Epithelial cell of esophagus (primary cell): Measurements from ENCODE around the gene FAM171A1.

ENCODE experiments used
- DNase-seq: peaks from one replicate; pipeline ENCODE4 v3.0.0; 2010; ENCODE audit warnings: low read depth
- H3K4me3 ChIP-seq: 2 replicates; pipeline ENCODE4 v1.5.1; 2011; ENCODE audit warnings: mild to moderate bottlenecking, low read length, control low read depth
- TF ChIP-seq, protein P1 (sequence below): IDR thresholded peaks from 2 replicates; pipeline ENCODE4 v1.5.1; 2011; ENCODE audit warnings: low read depth, mild to moderate bottlenecking, low read length, control low read depth, inconsistent platforms; ENCODE audit not compliant: insufficient read depth; ENCODE audit errors: missing control alignments

The FAM171A1 gene

DNA sequence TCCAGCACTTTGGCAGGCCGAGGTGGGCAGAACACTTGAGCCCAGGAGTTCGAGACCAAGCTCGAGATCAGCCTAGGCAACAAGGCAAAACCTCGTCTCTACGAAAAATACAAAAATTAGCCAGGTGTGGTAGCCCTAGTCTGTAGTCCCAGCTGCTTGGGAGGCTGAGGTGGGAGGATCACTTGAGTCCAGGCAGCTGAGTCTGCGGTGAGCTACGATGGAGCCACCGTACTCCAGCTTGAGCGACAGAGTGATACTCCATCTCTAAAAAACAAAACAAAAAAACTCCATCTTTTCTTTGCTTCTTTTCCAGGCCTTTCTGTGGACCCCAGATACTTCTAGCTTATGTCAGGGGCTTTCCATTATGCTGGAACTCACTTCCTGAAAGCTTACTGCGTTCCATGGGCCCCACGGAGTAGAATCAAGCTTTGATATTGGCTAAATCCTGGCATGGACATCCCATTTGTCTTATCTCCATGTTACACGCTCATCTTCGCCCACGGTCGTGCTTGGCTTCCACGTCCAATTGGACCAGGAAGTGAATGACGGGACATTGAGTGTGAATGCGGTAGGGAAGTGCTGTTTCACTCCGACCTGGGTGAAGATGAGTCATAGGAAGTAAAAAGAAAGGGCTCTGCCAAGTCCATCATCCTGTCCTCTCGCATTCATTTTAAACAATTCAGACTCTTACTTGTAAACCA lies 45.7 kb downstream of the FAM171A1 start:
- peak; percentile 69 for DNase-seq
- no peak overlapping the region for H3K4me3 ChIP-seq

DNA sequence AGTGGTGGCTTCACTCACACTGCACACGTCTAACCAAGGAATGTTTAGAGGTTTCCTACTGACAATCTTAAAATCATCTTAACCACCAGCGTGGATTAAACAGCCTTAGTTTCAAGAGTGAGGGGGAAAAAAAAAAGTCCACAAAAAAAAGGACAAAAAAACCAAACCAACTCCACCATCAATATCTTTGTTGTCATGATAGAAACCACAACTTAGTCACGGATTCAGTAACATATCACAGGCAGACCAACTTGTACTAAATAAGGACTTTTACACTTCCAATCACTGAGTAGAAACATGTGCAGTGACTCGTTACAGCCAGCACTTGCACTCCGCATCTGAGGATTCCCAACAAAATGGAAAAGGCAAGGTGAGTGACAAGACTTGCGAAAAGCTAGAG lies 46.5 kb downstream of the FAM171A1 start:
- no peak overlapping the region for H3K4me3 ChIP-seq
- DNase-seq, result no peak
- TF ChIP-seq, protein P1, sequence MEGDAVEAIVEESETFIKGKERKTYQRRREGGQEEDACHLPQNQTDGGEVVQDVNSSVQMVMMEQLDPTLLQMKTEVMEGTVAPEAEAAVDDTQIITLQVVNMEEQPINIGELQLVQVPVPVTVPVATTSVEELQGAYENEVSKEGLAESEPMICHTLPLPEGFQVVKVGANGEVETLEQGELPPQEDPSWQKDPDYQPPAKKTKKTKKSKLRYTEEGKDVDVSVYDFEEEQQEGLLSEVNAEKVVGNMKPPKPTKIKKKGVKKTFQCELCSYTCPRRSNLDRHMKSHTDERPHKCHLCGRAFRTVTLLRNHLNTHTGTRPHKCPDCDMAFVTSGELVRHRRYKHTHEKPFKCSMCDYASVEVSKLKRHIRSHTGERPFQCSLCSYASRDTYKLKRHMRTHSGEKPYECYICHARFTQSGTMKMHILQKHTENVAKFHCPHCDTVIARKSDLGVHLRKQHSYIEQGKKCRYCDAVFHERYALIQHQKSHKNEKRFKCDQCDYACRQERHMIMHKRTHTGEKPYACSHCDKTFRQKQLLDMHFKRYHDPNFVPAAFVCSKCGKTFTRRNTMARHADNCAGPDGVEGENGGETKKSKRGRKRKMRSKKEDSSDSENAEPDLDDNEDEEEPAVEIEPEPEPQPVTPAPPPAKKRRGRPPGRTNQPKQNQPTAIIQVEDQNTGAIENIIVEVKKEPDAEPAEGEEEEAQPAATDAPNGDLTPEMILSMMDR, result no peak

More for the DNA sequence above, 45.7 kb downstream of the FAM171A1 start:
- TF ChIP-seq, protein P1, result no peak

DNA sequence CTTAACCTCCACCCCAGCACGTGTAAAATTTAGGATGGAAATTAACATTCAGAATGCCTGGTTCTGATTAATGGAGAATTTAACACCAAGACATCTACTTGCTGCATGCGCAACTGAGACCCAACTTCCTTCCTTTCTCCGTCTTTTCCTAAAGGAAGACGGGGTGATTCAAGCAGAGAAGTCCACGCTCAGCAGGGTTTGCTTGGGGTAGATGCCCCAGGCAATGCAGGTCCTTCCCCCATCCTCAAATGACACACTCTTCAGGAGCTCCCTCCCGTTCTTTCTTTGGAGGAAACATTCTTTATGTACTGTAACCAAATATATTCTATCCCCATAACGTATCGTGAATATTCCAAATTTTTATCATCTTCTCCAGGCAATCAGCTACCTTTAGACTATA lies 47.0 kb downstream of the FAM171A1 start:
- no peak overlapping the region for H3K4me3 ChIP-seq
- DNase-seq, result no peak
- TF ChIP-seq, protein P1, result no peak

GRCh38 chr10:15322356-15322755 lies 48.7 kb downstream of the FAM171A1 start:
- TF ChIP-seq, protein P1, result no peak
- no peak overlapping the region for H3K4me3 ChIP-seq
- no peak for DNase-seq

GRCh38 chr10:15321431-15322341 lies 49.4 kb downstream of the FAM171A1 start:
- DNase-seq, result no peak
- TF ChIP-seq, protein P1, result no peak

DNA sequence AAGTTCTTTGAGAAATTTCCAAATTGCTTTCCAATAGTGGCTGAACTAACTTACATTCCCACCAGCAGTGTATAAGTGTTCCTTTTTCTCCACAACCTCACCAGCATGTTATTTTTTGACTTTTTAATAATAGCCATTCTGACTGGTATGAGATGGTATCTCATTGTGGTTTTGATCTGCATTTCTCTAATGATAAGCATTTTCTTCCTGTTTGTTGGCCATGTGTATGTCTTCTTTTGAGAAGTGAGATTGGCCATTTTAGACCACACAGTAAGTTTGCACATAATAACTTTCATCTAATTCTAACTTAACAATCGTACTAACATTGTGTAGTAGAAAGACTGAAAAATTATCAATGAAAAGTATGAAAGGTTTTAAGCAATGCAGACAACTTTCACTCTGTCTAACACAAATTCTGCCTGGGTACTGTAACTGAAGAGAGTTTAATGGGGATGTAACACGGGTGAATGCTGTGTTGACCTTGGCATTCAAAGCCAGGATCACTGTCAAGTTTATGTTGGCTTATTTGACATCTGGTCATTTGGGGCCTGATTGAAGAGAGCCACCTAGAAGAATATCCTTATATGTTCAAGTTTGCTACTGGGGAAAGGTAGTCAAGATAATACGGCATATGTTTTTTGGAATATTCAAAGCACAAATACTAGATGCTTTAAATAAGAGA lies 50.4 kb downstream of the FAM171A1 start:
- TF ChIP-seq, protein P1, result no peak
- no peak for DNase-seq
- H3K4me3 ChIP-seq, result no peak overlapping the region

More at GRCh38 chr10:15321431-15322341, 49.4 kb downstream of the FAM171A1 start:
- no peak overlapping the region for H3K4me3 ChIP-seq
